LNCaP clone FGC (cell line): Measurements from ENCODE around the gene FOXRED2.
"Not testable (repeated sequence)": the region's sequence is repeated elsewhere in the genome, so short reads cannot be mapped to it uniquely, and the experiment has no call there.

ENCODE experiments used
- DNase-seq: peaks from one replicate; pipeline ENCODE4 v3.0.0-alpha.2; 2011; ENCODE audit warnings: low read depth
- H3K4me3 ChIP-seq: 2 replicates; pipeline ENCODE4 v1.5.1; 2011; ENCODE audit warnings: mild to moderate bottlenecking, low read depth, low read length, control low read depth
- TF ChIP-seq, protein P1 (sequence below): IDR thresholded peaks from 2 replicates; pipeline ENCODE4 v1.5.1; 2012; ENCODE audit warnings: mild to moderate bottlenecking; ENCODE audit not compliant: control insufficient read depth, insufficient read depth; ENCODE audit errors: extremely low read depth

Gene FOXRED2

DNA sequence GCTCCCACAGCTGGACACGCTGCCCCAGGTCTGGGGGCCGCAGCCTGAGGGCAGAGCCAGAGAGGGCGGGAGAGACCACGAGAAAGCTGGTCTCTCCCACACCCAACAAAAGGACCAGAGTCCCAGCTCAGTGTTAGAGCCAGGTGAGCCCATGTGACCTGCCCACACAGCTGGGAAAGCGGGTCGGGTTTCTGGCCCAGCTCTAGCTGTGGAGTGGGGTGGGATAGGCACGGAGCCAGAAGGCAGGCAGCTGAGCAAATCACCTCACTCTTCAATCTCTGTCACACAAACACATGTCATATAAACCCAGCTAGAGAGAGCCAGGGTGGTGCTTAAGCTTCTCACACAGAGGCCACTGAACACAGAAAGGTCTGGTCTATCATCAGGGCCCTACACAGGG is 29.9 kb upstream of the FOXRED2 start:
- DNase-seq = no peak
- H3K4me3 ChIP-seq = no peak overlapping the region
- TF ChIP-seq, protein P1, sequence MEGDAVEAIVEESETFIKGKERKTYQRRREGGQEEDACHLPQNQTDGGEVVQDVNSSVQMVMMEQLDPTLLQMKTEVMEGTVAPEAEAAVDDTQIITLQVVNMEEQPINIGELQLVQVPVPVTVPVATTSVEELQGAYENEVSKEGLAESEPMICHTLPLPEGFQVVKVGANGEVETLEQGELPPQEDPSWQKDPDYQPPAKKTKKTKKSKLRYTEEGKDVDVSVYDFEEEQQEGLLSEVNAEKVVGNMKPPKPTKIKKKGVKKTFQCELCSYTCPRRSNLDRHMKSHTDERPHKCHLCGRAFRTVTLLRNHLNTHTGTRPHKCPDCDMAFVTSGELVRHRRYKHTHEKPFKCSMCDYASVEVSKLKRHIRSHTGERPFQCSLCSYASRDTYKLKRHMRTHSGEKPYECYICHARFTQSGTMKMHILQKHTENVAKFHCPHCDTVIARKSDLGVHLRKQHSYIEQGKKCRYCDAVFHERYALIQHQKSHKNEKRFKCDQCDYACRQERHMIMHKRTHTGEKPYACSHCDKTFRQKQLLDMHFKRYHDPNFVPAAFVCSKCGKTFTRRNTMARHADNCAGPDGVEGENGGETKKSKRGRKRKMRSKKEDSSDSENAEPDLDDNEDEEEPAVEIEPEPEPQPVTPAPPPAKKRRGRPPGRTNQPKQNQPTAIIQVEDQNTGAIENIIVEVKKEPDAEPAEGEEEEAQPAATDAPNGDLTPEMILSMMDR = no peak

DNA sequence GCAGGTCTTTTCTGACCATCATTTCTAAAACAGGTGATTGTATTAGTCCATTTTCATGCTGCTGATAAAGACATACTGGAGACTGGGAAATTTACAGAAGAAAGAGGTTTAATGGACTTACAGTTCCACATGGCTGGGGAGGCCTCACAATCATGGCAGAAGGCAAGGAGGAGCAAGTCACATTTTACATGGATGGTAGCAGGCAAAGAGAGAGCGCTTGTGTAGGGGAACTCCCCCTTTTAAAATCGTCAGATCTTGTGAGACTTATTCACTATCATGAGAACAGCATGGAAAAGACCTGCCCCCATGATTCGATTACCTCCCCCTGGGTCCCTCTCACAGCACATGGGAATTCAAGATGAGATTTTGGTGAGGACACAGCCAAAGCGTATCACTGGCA is 26.5 kb upstream of the FOXRED2 start:
- not testable (repeated sequence) for H3K4me3 ChIP-seq, DNase-seq

DNA sequence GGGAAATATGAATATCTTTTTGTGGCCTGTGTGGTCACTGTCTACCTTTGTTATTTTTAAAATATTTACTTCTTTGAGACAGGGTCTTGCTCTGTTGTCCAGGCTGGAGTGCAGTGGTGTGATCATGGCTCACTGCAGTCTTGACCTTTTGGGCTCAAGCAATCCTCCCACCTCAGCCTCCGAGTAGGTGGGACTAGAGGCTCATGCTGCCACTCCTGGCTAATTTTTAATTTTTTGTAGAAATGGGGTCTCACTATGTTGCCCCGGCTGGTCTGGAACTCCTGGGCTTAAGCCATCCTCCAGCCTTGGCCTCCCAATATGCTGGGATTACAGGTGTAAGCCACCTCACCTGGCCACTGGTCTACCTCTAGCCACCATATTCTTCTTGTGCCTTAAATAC is 25.6 kb upstream of the FOXRED2 start:
- no peak for DNase-seq
- TF ChIP-seq, protein P1 = no peak
- no peak overlapping the region for H3K4me3 ChIP-seq

DNA sequence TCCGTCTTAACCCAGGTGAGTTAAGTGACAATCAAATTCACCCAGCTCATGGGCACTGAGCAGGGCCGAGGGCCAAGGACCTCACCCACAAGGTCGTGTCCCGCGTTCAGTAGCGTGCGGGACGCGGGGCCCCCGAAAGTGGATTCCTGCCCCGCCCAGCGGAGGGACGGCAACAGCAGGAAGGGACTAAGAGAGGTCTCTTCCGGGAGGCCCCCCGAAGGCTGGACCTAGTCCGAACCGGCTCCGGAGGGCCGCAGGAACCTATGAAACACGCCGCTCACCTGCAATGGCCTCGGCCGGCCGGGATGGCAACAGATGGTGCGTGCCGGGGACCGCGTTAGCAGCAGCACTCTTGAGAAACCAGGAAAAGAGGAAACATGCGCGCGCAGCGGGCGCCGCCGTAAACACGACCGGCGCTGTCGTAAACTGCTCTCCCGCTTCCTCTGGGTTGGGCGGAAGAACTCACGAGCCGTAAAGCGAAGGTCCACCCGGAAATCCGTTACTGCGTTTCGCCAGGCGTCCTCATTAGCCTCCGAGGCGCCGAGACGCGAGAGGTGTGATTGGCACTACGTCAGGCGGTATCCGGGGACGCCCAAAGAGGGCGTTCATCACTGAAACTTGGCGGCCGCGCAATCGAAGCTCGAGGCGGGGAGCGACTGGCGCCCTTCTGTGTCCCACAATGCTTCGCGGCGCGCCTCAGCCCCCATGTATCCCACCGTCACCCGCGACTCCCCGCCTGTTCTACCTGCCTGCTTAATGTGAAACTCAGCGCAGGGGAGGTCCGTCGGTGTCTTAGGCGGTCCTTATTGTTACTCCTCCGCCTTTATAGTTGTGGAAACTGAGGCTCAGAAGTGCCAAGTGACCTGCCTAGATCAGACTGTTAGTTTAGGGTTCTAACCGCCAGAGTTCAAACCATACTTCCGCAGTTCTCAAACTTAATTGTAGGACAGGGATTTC is 22.2 kb upstream of the FOXRED2 start, which contains the start of gene EIF3D:
TSS of gene EIF3D (minus strand) at position 372 of the 957 bp plus-strand sequence. CDS start 3,045 bp downstream, outside the sequence.
- TF ChIP-seq, protein P1 = 0 out of 2 replicates have a peak, but pooled peaks have one; percentile 4
- H3K4me3 ChIP-seq = peak within 1 kb of the TSS; percentile 86
- DNase-seq = peak; percentile 99

- DNase-seq = no peak
- TF ChIP-seq, protein P1 = no peak
Measured at GRCh38 chr22:36528341-36528740, 21.5 kb upstream of the FOXRED2 start.

GRCh38 chr22:36522662-36523061 is 15.8 kb upstream of the FOXRED2 start:
- TF ChIP-seq, protein P1 = no peak
- no peak overlapping the region for H3K4me3 ChIP-seq
- no peak for DNase-seq

More at GRCh38 chr22:36528341-36528740, 21.5 kb upstream of the FOXRED2 start:
- H3K4me3 ChIP-seq = peak overlapping the region; percentile 86

GRCh38 chr22:36520423-36520822 is 13.6 kb upstream of the FOXRED2 start:
- no peak for DNase-seq
- H3K4me3 ChIP-seq = no peak overlapping the region
- TF ChIP-seq, protein P1 = no peak

DNA sequence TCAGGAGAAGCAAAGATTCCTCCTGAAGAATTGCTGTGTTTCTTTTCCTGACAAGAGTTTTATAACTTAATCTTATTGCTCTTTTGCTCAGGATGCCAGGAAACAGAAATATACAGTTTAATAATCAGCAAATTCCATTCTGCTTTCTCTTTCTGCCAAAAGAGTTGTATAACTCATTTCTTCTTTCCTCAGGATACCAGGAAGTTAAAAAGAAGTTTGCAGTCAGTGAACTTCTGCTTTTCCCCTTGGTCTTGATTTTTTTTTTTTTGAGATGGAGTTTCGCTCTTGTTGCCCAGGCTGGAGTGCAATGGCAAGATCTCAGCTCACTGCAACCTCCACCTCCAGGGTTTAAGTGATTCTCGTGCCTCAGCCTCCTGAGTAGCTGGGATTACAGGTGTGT is 13.1 kb upstream of the FOXRED2 start:
- not testable (repeated sequence) for H3K4me3 ChIP-seq, DNase-seq
